ENCODE measurements around the gene HBA1.
A peak's percentile ranks its signal among the peaks of the same experiment; 100 is the strongest.
"Not testable (repeated sequence)": the region's sequence is repeated elsewhere in the genome, so short reads cannot be mapped to it uniquely, and the experiment has no call there.

The HBA1 gene

GRCh38 chr16:176006-176405 lies 474 bp upstream of the HBA1 start:
- DNase-seq = not testable (repeated sequence)

GRCh38 chr16:177394-177822 lies 928 bp downstream of the HBA1 start:
- no peak for DNase-seq

- no peak for DNase-seq
These were observed 1.6 kb downstream of the HBA1 start for GRCh38 chr16:177981-178667.

- DNase-seq = no peak
These were observed 2.2 kb downstream of the HBA1 start for GRCh38 chr16:178668-179015.

GRCh38 chr16:179211-180092 lies 3.0 kb downstream of the HBA1 start:
- no peak for DNase-seq

GRCh38 chr16:180101-180675 lies 3.7 kb downstream of the HBA1 start, which contains the start of gene HBQ1:
Gene HBQ1 (plus strand): TSS chr16:180459. CDS start chr16:180487, 28 bp downstream.
- DNase-seq = no peak

- DNase-seq = peak; percentile 40 to 57
These were observed 4.4 kb downstream of the HBA1 start for GRCh38 chr16:180681-181564.

GRCh38 chr16:181565-182021 lies 5.1 kb downstream of the HBA1 start:
- no peak for DNase-seq

- DNase-seq = no peak
These were observed 6.5 kb downstream of the HBA1 start for GRCh38 chr16:183005-183404.

GRCh38 chr16:185213-185612 lies 8.7 kb downstream of the HBA1 start:
- DNase-seq = no peak

GRCh38 chr16:185691-186090 lies 9.2 kb downstream of the HBA1 start:
- no peak for DNase-seq

GRCh38 chr16:187330-187729 lies 10.8 kb downstream of the HBA1 start:
- DNase-seq = no peak

GRCh38 chr16:188674-189073 lies 12.2 kb downstream of the HBA1 start:
- DNase-seq = no peak

- DNase-seq = no peak
These were observed 13.2 kb downstream of the HBA1 start for GRCh38 chr16:189604-190186.

- no peak for DNase-seq
These were observed 15.4 kb downstream of the HBA1 start for GRCh38 chr16:191831-192230.

GRCh38 chr16:192686-193085 lies 16.2 kb downstream of the HBA1 start:
- no peak for DNase-seq

GRCh38 chr16:193441-193840 lies 17.0 kb downstream of the HBA1 start:
- DNase-seq = no peak

GRCh38 chr16:194516-194915 lies 18.0 kb downstream of the HBA1 start:
- no peak for DNase-seq

GRCh38 chr16:200388-200787 lies 23.9 kb downstream of the HBA1 start:
- DNase-seq = no peak

GRCh38 chr16:203246-203645 lies 26.8 kb downstream of the HBA1 start:
- DNase-seq = no peak

GRCh38 chr16:204046-204445 lies 27.6 kb downstream of the HBA1 start:
- DNase-seq = not testable (repeated sequence)

- not testable (repeated sequence) for DNase-seq
These were observed 32.9 kb downstream of the HBA1 start for GRCh38 chr16:209359-209758.
